Tibial nerve (tissue), 3 donors: ENCODE results near the gene CACNA1F.

ENCODE experiments used
- CTCF ChIP-seq, 5 experiments: fragments of 200-600 bp in 3 of 5; fragments of 450-650 bp in 2 of 5; sonication (generic) in 3 of 5; IDR thresholded peaks; one replicate each; pipeline ENCODE4 v1.5.1; 2016 to 2019; ENCODE audit warnings: antibody characterized with exemption in 5 of 5, mild to moderate bottlenecking in 3 of 5, moderate library complexity in 2 of 5
- POLR2A ChIP-seq, 2 donors: fragments of 450-650 bp; IDR thresholded peaks; one replicate each; pipeline ENCODE4 v1.6.1; 2017; ENCODE audit warnings: antibody characterized with exemption in 2 of 2, mild to moderate bottlenecking in 2 of 2, moderate library complexity in 2 of 2

DNA sequence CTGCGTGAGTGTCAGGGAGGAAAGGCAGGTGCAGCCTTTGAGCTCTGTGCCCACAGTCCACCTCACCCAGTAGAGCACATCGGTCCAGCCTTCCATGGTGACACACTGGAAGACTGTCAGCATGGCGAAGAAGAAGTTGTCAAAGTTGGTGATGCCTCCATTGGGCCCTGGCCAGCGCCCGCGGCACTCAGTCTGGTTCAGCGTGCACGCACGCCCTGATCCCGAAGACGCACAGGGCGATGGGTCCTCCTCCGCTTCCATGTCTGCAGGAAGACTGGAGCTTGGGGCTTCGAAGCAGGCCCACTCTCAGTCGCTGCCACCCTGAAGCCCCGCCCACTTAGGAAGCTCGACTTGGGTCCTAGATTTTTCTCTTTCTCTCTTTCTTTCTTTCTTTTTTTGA lies 5.0 kb downstream of the CACNA1F start:
- no peak for TF ChIP-seq CTCF (IDR thresholded peaks at IDR 0.05)
- no peak for TF ChIP-seq POLR2A (IDR thresholded peaks at IDR 0.05)
